Peyer's patch (tissue), 4 donors: ENCODE data around the gene FAM222A.

Source experiments
- CTCF ChIP-seq, 6 experiments: fragments of 450-650 bp in 4 of 6; fragments of 200-600 bp in 2 of 6; sonication (generic) in 1 of 6; IDR thresholded peaks; one replicate each; pipeline ENCODE4 v1.5.1; 2017 to 2019; ENCODE audit warnings: antibody characterized with exemption in 6 of 6, mild to moderate bottlenecking in 3 of 6, moderate library complexity in 1 of 6
- POLR2A ChIP-seq, 2 donors: fragments of 450-650 bp; IDR thresholded peaks; one replicate each; pipeline ENCODE4 v1.5.1; 2017; ENCODE audit warnings: antibody characterized with exemption in 2 of 2, mild to moderate bottlenecking in 2 of 2, moderate library complexity in 2 of 2

- TF ChIP-seq CTCF (IDR thresholded peaks at IDR 0.05) (no peak), POLR2A (IDR thresholded peaks at IDR 0.05) (no peak)
Measured at GRCh38 chr12:109766251-109766778, 52.7 kb downstream of the FAM222A start.
